Amniotic epithelial cell (primary cell): ENCODE results near the gene PCSK7.

Experiments
- DNase-seq: peaks from one replicate; pipeline ENCODE4 v3.0.0-alpha.2; 2010; ENCODE audit warnings: low read depth

The PCSK7 gene

DNA sequence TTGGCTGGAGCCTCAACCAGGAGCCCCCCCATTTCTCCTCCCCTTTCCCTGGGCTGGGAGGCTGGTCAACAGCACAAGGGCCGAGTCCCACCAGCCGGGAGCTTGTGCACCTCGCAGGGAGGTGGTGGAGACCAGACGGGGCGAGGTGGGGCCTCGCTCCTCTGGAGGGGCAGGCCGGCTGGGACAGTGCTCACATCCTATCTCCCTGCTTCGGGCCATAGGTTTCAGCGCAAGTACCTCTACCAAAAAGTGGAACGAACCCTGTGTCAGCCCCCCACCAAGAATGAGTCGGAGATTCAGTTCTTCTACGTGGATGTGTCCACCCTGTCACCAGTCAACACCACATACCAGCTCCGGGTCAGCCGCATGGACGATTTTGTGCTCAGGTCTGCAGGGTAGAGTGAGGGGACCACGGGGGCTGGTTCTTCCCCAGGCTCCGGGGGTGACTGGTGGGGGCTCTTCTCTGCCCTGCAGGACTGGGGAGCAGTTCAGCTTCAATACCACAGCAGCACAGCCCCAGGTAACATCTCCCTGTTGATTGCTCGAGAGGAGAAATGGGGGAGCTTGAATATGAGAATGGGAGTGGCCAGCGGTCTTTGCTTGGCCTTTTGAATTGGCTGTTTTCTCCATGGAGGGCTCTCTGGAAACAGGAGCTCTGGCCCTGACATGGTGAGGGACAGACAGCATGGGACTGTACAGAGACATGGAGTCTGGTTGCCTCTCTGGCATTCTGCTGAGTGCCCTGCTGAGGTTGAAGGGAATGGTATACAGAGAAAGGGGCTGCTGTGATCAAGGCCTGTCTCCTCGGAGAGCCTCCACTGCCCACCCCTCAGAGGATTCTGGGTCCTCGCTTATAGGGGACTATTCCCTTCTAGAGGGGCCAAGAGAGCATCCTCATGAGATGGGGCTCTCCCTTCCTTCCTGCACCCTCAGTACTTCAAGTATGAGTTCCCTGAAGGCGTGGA is 50.0 kb downstream of the PCSK7 start:
- no peak for DNase-seq

GRCh38 chr11:117180661-117181585 is 51.0 kb downstream of the PCSK7 start:
- peak; percentile 83 for DNase-seq

GRCh38 chr11:117180020-117180419 is 51.9 kb downstream of the PCSK7 start:
- no peak for DNase-seq

DNA sequence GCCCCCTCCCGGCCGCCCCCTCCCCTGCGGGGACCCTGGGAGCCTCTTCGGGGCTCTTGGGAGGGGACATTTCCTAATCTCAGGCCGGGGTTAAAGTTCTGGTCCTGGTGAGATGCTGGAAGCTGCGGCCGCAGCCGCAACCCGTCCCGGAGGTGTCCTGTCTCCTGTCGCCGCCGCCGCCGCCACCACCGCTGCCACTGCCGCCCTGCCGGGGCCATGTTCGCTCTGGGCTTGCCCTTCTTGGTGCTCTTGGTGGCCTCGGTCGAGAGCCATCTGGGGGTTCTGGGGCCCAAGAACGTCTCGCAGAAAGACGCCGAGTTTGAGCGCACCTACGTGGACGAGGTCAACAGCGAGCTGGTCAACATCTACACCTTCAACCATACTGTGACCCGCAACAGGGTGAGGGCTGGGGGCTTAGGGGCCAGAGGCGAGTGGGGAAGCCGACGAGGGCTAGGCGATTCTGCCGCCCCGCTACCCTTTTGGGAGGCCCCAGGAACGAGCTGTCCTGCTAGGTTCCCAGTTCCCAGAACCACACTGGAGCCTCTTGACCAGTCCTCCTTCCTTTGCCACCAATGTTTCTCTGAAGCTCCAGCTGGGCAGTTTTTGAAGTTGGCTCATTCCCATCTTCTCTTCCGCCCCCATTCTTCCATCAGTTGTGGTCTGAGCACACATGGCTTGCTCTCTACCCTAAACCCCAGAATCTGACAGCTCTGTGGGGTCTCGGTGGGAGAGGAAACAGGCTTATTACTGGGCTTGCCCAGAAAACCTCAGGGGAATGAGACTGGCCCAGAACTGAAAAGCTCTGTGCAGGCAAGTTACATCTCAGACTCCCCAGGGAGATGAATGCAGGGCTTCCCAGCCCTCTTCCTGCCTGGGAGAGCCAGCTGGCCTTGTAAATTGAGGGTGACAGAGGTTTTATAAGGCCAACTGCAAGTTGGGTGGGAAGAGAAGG is 52.5 kb downstream of the PCSK7 start:
- DNase-seq = no peak

- DNase-seq = peak; percentile 91
Measured at GRCh38 chr11:117178210-117179034, 53.5 kb downstream of the PCSK7 start, which contains the start of gene SIDT2. SIDT2 (plus strand) TSS chr11:117178743; CDS start chr11:117179264, 521 bp downstream.

GRCh38 chr11:117177534-117178209 is 54.2 kb downstream of the PCSK7 start:
- no peak for DNase-seq

DNA sequence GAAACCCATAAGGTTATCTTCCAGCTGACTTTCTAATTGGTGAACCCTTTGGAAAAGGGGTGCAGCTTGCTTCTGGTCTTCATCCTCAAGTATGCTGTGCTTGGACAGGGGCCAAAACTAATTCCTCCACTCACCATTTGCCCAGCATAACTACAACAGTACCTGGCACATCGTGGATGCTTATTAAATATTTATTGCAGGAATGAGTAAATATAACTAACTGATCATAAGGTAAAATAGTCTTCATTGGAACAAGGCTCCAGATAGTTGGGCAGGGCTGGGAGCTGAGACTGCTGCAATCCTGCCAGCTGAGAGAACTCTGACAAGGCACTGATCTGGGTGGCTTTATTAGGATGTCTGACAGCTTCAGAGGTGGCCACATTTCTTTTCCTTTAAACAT is 55.7 kb downstream of the PCSK7 start:
- no peak for DNase-seq

DNA sequence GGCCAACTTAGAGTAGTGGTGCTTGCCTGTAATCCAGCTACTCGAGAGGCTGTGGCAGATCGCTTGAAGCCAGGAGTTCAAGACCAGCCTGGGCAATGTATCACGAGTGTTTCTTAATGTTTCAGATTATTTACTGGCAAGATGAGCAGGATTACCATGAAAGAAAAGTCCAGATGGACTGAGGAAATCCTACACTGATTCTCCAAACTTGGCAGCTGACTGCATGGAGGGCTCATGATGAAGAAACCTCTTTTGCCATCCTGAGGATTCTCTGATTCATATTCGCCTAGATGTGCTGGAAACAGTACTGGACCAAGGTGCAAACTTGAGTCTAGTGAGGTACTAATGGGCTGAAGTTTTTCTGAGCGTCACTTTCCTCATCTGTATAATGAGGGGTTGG is 56.1 kb downstream of the PCSK7 start:
- peak; percentile 42 for DNase-seq

DNA sequence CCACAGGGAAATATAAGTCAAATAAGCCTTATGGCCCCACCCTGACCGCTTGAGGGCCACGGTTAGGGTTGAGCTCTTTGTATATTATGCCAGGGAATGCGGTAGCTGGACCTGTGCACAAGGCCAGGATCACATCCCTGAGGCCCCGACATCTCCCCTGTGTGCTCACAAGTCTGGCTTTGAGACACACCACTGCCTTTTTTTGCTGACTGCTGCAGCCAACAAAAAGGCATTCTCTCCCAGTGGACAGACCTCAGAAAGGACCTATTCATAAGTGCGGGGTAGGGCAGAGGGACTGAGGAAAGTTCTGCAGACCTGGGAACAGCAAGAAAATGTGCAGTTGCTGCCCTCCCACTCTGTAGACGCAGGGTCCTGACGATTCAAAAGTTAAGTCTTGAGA is 56.8 kb downstream of the PCSK7 start:
- DNase-seq = no peak

DNA sequence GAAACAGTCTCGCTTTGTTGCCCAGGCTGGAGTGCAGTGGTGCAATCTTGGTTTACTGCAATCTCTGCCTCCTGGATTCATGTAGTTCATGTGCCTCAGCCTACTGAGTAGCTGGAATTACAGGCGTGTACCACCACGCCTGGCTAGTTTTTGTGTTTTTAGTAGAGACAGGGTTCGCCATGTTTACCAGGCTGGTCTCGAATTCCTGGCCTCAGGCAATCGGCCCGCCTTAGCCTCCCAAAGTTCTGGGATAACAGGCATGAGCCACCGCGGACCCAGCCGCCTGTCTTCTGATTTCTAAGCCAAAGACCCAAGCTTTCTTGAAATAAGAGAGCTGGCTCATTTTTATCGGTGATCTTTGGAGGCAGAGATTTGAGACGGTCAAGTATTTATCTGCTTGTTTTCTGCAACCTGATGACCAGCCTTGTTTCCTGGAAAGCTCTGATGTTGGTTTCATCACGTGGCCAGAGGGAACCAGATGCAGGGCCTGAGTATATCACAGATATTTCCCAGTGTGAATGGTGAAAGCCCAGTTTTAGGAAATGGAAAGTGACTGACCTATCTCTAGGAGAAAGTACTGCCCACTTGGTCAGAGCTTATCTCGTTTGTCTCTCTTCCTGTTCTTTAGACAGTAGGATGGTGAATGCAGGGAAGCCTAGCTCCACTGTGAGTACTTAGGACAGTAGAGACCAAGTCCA is 59.0 kb downstream of the PCSK7 start:
- DNase-seq = peak; percentile 90

DNA sequence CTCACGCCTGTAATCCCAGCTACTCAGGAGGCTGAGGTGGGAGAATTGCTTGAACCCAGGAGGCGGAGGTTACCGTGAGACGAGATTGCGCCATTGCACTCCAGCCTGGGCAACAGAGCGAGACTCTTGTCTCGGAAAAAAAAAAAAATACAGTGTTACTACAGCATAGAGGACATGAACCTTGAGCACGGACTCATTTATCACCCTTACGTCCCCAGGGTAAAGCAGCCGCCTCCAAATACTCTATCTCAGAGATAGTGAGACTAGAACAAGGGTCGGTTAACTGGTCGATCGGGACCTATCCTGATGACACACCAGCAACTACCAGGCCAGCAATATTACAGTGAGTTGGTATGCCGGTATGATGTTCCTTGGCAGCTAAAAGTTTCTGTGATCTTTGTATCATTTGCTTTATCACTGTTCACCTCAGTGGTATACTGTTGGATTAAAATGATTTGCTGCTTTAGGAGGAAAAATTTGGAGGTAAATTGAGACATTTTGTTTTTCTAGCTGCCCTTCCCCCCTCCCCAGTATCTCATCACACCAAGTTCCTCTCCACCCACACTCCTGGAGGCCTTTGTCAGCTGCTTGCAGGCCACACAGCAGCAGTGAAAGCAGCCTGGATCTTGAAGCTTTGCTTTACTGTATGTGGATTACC is 60.3 kb downstream of the PCSK7 start:
- DNase-seq = peak; percentile 36

DNA sequence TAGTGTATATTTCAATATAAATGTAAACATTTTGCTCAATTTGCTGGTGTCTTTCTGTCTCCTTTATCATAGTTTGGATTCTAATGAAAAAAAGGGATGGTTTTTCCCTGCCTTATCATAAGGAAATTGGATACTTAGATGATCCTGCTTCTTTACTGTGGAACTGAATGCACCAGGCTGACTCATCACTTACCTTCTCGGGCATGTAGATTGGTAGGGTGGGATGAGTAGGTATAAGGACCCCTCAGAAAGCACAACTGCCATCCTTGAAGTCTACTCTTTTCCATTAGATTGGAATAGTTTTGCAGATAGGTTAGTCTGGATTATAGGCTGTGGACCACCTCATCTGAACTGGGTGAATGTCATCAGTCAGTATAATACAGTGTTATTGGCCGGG is 60.9 kb downstream of the PCSK7 start:
- no peak for DNase-seq

- DNase-seq = peak; percentile 53
Measured at GRCh38 chr11:117170210-117170609, 61.7 kb downstream of the PCSK7 start.

DNA sequence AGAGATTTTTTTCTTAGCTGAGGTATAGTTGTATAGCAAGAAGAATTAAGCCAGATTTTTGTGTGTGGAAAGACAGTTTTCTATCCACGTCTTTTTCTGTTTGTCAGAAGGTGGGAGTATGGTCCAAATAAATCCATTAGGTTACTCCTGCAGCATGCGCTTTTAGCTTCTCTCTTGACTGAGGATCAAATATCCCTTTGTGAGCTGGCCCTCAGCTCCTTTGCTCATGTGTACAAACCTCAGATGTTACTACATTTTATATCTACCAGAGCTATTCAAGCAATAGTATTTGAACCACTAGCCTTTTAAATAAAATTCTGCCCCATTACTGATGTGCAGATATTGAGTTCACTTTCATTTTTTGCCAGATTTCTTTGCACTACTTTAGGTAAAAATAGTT is 62.1 kb downstream of the PCSK7 start:
- DNase-seq = no peak

DNA sequence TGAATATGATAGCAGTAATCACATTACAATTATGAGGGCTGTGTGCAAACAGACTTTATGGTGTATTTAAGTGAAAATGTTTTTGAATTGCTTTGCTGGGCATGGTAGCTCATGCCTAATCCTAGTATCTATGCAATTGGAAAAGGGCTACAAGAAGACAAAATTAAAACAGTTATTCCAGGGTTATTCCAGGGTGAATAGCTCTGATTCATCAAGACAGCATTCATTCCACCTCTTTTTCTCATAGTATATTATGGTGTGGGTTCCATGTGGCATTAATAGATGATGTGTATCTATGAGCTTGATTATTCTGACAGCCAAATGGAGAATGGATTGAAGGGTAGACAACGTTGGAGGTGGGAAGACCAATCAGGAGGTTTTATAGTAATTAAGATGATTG is 65.4 kb downstream of the PCSK7 start:
- DNase-seq = no peak

- peak; percentile 61 for DNase-seq
Measured at GRCh38 chr11:117160826-117161225, 71.0 kb downstream of the PCSK7 start.

- no peak for DNase-seq
Measured at GRCh38 chr11:117159892-117160291, 72.0 kb downstream of the PCSK7 start.

DNA sequence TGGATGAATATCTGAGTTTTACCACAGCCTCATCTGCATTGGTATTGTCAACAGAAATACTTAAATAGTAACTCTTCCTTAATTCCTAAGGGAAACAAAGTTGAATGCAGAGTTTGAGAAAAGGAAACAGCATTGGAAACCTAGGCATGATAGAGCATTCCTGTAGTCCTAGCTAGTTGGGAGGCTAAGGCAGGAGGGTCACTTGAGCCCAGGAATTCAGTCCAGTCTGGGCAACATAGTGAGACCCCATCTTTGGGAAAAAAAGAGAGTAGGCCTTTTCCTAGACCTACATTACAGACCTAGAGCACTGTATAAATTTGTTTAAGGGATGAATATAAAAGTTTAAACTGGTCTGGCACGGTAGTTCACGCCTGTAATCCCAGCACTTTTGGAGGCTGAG is 74.4 kb downstream of the PCSK7 start:
- DNase-seq = no peak

- DNase-seq = no peak
Measured at GRCh38 chr11:117154468-117154867, 77.4 kb downstream of the PCSK7 start.
